MM.1S (cell line): ENCODE results near the gene PNLIP.

Experiments
- DNase-seq: peaks from one replicate; pipeline ENCODE4 v3.0.0-alpha.2; 2015
- H2AFZ ChIP-seq: fragments of 300-600 bp; sonication (generic); 2 replicates; pipeline ENCODE4 v1.6.0; 2016; ENCODE audit warnings: antibody characterized with exemption, low read length
- H3F3A ChIP-seq: fragments of 300-600 bp; sonication (generic); 2 replicates; pipeline ENCODE4 v1.6.1; 2016; ENCODE audit warnings: mild to moderate bottlenecking, antibody characterized with exemption, low read length, moderate library complexity, mixed read lengths; ENCODE audit not compliant: insufficient read depth
- H3K27ac ChIP-seq: fragments of 300-600 bp; sonication (generic); 2 replicates; pipeline ENCODE4 v1.5.1; 2016; ENCODE audit warnings: mild to moderate bottlenecking, low read length
- H3K27me3 ChIP-seq: fragments of 300-600 bp; sonication (generic); replicated peaks from 2 replicates; pipeline ENCODE4 v1.6.0; 2016; ENCODE audit warnings: low read length; ENCODE audit not compliant: insufficient read depth
- H3K36me3 ChIP-seq: fragments of 300-600 bp; sonication (generic); replicated peaks from 2 replicates; pipeline ENCODE4 v1.6.1; 2016; ENCODE audit warnings: mild to moderate bottlenecking, low read length, mixed read lengths; ENCODE audit not compliant: insufficient read depth
- H3K4me1 ChIP-seq: fragments of 300-600 bp; sonication (generic); 2 replicates; pipeline ENCODE4 v1.6.1; 2016; ENCODE audit warnings: low read length, mixed read lengths
- H3K4me2 ChIP-seq: fragments of 300-600 bp; sonication (generic); 2 replicates; pipeline ENCODE4 v1.6.0; 2016; ENCODE audit warnings: low read depth, low read length
- H3K4me3 ChIP-seq: fragments of 300-600 bp; sonication (generic); 2 replicates; pipeline ENCODE4 v1.5.1; 2016; ENCODE audit warnings: low read length, mixed read lengths
- H3K79me2 ChIP-seq: fragments of 300-600 bp; sonication (generic); 2 replicates; pipeline ENCODE4 v1.6.1; 2016; ENCODE audit warnings: mixed run types, low read length, mixed read lengths
- H3K9ac ChIP-seq: fragments of 300-600 bp; sonication (generic); 2 replicates; pipeline ENCODE4 v1.6.1; 2016; ENCODE audit warnings: low read length, mixed read lengths
- H3K9me2 ChIP-seq: fragments of 300-600 bp; sonication (generic); replicated peaks from 2 replicates; pipeline ENCODE4 v1.6.1; 2016; ENCODE audit warnings: mild to moderate bottlenecking, low read length, mixed read lengths; ENCODE audit not compliant: insufficient read depth
- H3K9me3 ChIP-seq: fragments of 300-600 bp; sonication (generic); replicated peaks from 2 replicates; pipeline ENCODE4 v1.6.1; 2016; ENCODE audit warnings: mild to moderate bottlenecking, low read length, mixed read lengths; ENCODE audit not compliant: insufficient read depth
- H4K20me1 ChIP-seq: fragments of 300-600 bp; sonication (generic); 2 replicates; pipeline ENCODE4 v1.6.1; 2016; ENCODE audit warnings: mild to moderate bottlenecking, low read length, moderate library complexity, mixed read lengths; ENCODE audit not compliant: insufficient read depth
- EZH2 ChIP-seq: fragments of 300-600 bp; sonication (generic); optimal IDR thresholded peaks from 2 replicates; pipeline ENCODE3; 2017; ENCODE audit warnings: low read depth, mild to moderate bottlenecking, antibody characterized with exemption, low read length, mixed read lengths
- EZH2phosphoT487 ChIP-seq: fragments of 300-600 bp; sonication (generic); IDR thresholded peaks from 2 replicates; pipeline ENCODE4 v1.6.1; 2018; ENCODE audit warnings: antibody characterized with exemption, low read length
- TF ChIP-seq, protein P1 (sequence below): fragments of 300-600 bp; sonication (generic); IDR thresholded peaks from 2 replicates; pipeline ENCODE4 v1.5.1; 2016; ENCODE audit warnings: antibody characterized with exemption, low read length, mixed read lengths

The PNLIP gene

GRCh38 chr10:116566932-116567331, 21.2 kb downstream of the PNLIP start:
- no peak overlapping the region for H3K9ac ChIP-seq
- no peaks in the 10 kb centered on the region for H3K79me2 ChIP-seq

DNA sequence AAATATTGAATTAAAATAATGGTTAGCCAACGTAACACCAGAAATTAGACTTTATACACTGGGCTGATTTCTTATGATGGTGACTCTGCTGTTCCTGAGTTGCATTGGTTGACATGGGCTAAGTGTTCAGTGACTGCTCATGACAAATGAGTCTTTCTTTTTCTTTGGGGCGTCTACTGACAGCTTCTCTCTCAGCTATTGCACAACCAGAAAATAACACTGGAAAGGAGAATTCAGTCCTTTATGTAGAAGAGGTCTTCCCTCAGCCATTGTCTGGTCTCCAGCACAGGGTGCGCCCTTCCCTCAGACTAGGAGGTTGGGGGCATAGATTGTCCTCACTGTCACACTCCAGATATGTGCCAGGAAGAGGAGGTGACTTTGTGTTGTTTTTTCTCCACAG, 21.6 kb downstream of the PNLIP start:
- TF ChIP-seq, protein P1, sequence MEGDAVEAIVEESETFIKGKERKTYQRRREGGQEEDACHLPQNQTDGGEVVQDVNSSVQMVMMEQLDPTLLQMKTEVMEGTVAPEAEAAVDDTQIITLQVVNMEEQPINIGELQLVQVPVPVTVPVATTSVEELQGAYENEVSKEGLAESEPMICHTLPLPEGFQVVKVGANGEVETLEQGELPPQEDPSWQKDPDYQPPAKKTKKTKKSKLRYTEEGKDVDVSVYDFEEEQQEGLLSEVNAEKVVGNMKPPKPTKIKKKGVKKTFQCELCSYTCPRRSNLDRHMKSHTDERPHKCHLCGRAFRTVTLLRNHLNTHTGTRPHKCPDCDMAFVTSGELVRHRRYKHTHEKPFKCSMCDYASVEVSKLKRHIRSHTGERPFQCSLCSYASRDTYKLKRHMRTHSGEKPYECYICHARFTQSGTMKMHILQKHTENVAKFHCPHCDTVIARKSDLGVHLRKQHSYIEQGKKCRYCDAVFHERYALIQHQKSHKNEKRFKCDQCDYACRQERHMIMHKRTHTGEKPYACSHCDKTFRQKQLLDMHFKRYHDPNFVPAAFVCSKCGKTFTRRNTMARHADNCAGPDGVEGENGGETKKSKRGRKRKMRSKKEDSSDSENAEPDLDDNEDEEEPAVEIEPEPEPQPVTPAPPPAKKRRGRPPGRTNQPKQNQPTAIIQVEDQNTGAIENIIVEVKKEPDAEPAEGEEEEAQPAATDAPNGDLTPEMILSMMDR, result no peak
- no peak for TF ChIP-seq EZH2phosphoT487
- TF ChIP-seq EZH2, result no peak
- no peaks in the 10 kb centered on the region for H3K36me3 ChIP-seq
- no peak overlapping the region for H3K4me3 ChIP-seq
- no peaks in the 10 kb centered on the region for H4K20me1 ChIP-seq
- no peak for DNase-seq
- no peaks in the 10 kb centered on the region for H3K9me3 ChIP-seq
- H3K4me2 ChIP-seq, result no peak overlapping the region
- H3K79me2 ChIP-seq, result no peaks in the 10 kb centered on the region
- H3K9ac ChIP-seq, result no peak overlapping the region
- no peaks in the 10 kb centered on the region for H3F3A ChIP-seq
- no peaks in the 10 kb centered on the region for H3K27me3 ChIP-seq
- H3K4me1 ChIP-seq, result no peaks in the 10 kb centered on the region
- no peak overlapping the region for H3K27ac ChIP-seq
- no peak overlapping the region for H2AFZ ChIP-seq
- no peaks in the 10 kb centered on the region for H3K9me2 ChIP-seq

More at GRCh38 chr10:116566932-116567331, 21.2 kb downstream of the PNLIP start:
- no peak overlapping the region for H3K27ac ChIP-seq
- H2AFZ ChIP-seq, result no peak overlapping the region
- DNase-seq, result no peak
- H3K9me3 ChIP-seq, result no peaks in the 10 kb centered on the region
- no peaks in the 10 kb centered on the region for H3K36me3 ChIP-seq
- H3K4me1 ChIP-seq, result no peaks in the 10 kb centered on the region
- no peaks in the 10 kb centered on the region for H4K20me1 ChIP-seq
- TF ChIP-seq EZH2, result no peak
- TF ChIP-seq, protein P1, result no peak
- TF ChIP-seq EZH2phosphoT487, result no peak
- no peak overlapping the region for H3K4me2 ChIP-seq
- H3F3A ChIP-seq, result no peaks in the 10 kb centered on the region
- H3K27me3 ChIP-seq, result no peaks in the 10 kb centered on the region
- H3K9me2 ChIP-seq, result no peaks in the 10 kb centered on the region
- H3K4me3 ChIP-seq, result no peak overlapping the region

DNA sequence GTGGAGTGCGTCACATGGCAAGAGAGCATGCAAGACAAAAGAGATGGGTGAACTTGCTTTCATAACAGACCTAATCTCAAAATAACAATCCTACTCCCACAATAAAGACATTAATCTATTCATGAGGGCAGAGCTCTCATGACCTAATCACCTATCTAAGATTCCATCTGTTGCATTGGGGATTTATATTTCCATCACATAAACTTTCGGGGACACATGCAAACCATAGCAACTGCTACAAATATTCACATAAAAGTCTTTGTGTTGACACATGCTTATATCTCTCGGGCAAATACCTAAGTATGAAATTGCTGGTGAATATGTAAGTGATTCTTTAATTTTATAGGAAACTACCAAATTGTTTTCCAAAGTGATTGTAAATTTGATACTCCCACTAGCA, 29.1 kb downstream of the PNLIP start:
- H3F3A ChIP-seq, result no peaks in the 10 kb centered on the region
- TF ChIP-seq, protein P1, result no peak
- TF ChIP-seq EZH2 (no peak), EZH2phosphoT487 (no peak)

More for the DNA sequence above, 29.1 kb downstream of the PNLIP start:
- Histone ChIP-seq H4K20me1 (no peaks in the 10 kb centered on the region), H3K79me2 (no peaks in the 10 kb centered on the region), H3K4me1 (no peaks in the 10 kb centered on the region), H3K9me3 (no peaks in the 10 kb centered on the region), H3K27ac (no peak overlapping the region), H3K9me2 (no peaks in the 10 kb centered on the region), H2AFZ (no peak overlapping the region), H3K4me2 (no peak overlapping the region), H3K4me3 (no peak overlapping the region), H3K27me3 (no peaks in the 10 kb centered on the region), H3K9ac (no peak overlapping the region), H3K36me3 (no peaks in the 10 kb centered on the region)
- no peak for DNase-seq
